Mesendoderm (in vitro differentiated cells): ENCODE data around the gene MAB21L4.

ENCODE experiments used
- DNase-seq: peaks from one replicate; pipeline ENCODE4 v3.0.0; 2013
- H2AK5ac ChIP-seq: 2 replicates; pipeline ENCODE4 v1.6.1; 2013; ENCODE audit warnings: low read length, inconsistent platforms
- H2BK120ac ChIP-seq: 2 replicates; pipeline ENCODE4 v1.6.1; 2013; ENCODE audit warnings: low read depth, mild to moderate bottlenecking, low read length, moderate library complexity, mixed read lengths
- H2BK15ac ChIP-seq: replicated peaks from 2 replicates; pipeline ENCODE4 v1.6.1; 2013; ENCODE audit warnings: low read depth, mild to moderate bottlenecking, moderate library complexity
- H2BK5ac ChIP-seq: 2 replicates; pipeline ENCODE4 v1.6.1; 2013; ENCODE audit warnings: low read length, inconsistent platforms
- H3K18ac ChIP-seq: 2 replicates; pipeline ENCODE4 v1.6.1; 2013; ENCODE audit warnings: mild to moderate bottlenecking, low read length, mixed read lengths
- H3K23ac ChIP-seq: one replicate; pipeline ENCODE4 v1.6.1; 2013; ENCODE audit warnings: low read length
- H3K27ac ChIP-seq: 2 replicates; pipeline ENCODE4 v1.5.1; 2013; ENCODE audit warnings: low read depth, mild to moderate bottlenecking, inconsistent platforms, low read length, moderate library complexity
- H3K27me3 ChIP-seq: 2 replicates; pipeline ENCODE4 v1.6.1; 2013; ENCODE audit warnings: low read length, control low read depth, mild to moderate bottlenecking, inconsistent platforms; ENCODE audit not compliant: insufficient read depth, poor library complexity
- H3K36me3 ChIP-seq: 2 replicates; pipeline ENCODE4 v1.6.1; 2013; ENCODE audit warnings: low read length, inconsistent platforms; ENCODE audit not compliant: control insufficient read depth, insufficient read depth
- H3K4ac ChIP-seq: one replicate; pipeline ENCODE4 v1.6.1; 2013; ENCODE audit warnings: low read depth, mild to moderate bottlenecking, low read length, moderate library complexity
- H3K4me1 ChIP-seq: 2 replicates; pipeline ENCODE4 v1.6.1; 2013; ENCODE audit warnings: low read depth, low read length, inconsistent platforms; ENCODE audit not compliant: control insufficient read depth
- H3K4me2 ChIP-seq: 2 replicates; pipeline ENCODE4 v1.6.1; 2013; ENCODE audit warnings: low read length
- H3K4me3 ChIP-seq: 2 replicates; pipeline ENCODE4 v1.5.1; 2013; ENCODE audit warnings: mild to moderate bottlenecking, low read length
- H3K56ac ChIP-seq: one replicate; pipeline ENCODE4 v1.6.1; 2013; ENCODE audit warnings: low read length
- H3K79me1 ChIP-seq: 2 replicates; pipeline ENCODE4 v1.6.1; 2013; ENCODE audit warnings: low read length, inconsistent platforms
- H3K79me2 ChIP-seq: 2 replicates; pipeline ENCODE4 v1.6.1; 2013; ENCODE audit warnings: mild to moderate bottlenecking, low read length; ENCODE audit not compliant: control insufficient read depth, insufficient read depth
- H3K9ac ChIP-seq: 2 replicates; pipeline ENCODE4 v1.6.1; 2013; ENCODE audit warnings: low read length, inconsistent platforms
- H4K5ac ChIP-seq: one replicate; pipeline ENCODE4 v1.6.1; 2013; ENCODE audit warnings: low read length
- H4K8ac ChIP-seq: one replicate; pipeline ENCODE4 v1.6.1; 2013; ENCODE audit warnings: low read depth, mild to moderate bottlenecking, control low read depth, low read length, moderate library complexity
- WGBS: extraction: QIAGEN DNeasy Blood & Tissue Kit; methylation state at CpG from one replicate; pipeline ENCODE4 v1.1.7; 2013; ENCODE audit warnings: low lambda C conversion rate, missing lambda C conversion rate; ENCODE audit not compliant: insufficient coverage; ENCODE audit errors: extremely low coverage; 5-methylcytosine and 5-hydroxymethylcytosine counted together

MAB21L4 gene

GRCh38 chr2:240921311-240921994 is 25.5 kb upstream of the MAB21L4 start:
- H3K79me2 ChIP-seq, result no peaks in the 10 kb centered on the region
- H2BK15ac ChIP-seq, result no peak overlapping the region
- H3K36me3 ChIP-seq, result no peaks in the 10 kb centered on the region
- H2AK5ac ChIP-seq, result no peak overlapping the region
- no CpG with 5 or more reads among the region's 13 CpGs for WGBS
- no peak overlapping the region for H2BK5ac ChIP-seq
- H3K18ac ChIP-seq, result no peak overlapping the region
- no peaks in the 10 kb centered on the region for H3K79me1 ChIP-seq
- no peak overlapping the region for H2BK120ac ChIP-seq
- H3K27ac ChIP-seq, result no peak overlapping the region
- no peak overlapping the region for H4K5ac ChIP-seq
- no peak overlapping the region for H3K4me3 ChIP-seq
- H3K23ac ChIP-seq, result no peak overlapping the region
- no peak overlapping the region for H3K9ac ChIP-seq
- no peak overlapping the region for H3K4ac ChIP-seq
- H4K8ac ChIP-seq, result no peak overlapping the region
- no peaks in the 10 kb centered on the region for H3K4me1 ChIP-seq
- no peak overlapping the region for H3K4me2 ChIP-seq
- no peak for DNase-seq
- no peak overlapping the region for H3K56ac ChIP-seq
- no peaks in the 10 kb centered on the region for H3K27me3 ChIP-seq

- Histone ChIP-seq H3K4me3 (no peak overlapping the region), H3K27ac (no peak overlapping the region), H3K4me2 (no peak overlapping the region), H3K4me1 (no peaks in the 10 kb centered on the region), H2BK15ac (no peak overlapping the region), H3K56ac (no peak overlapping the region), H4K5ac (no peak overlapping the region), H2BK120ac (no peak overlapping the region), H3K36me3 (no peaks in the 10 kb centered on the region), H2AK5ac (no peak overlapping the region), H4K8ac (no peak overlapping the region), H3K23ac (no peak overlapping the region), H3K18ac (no peak overlapping the region), H3K79me1 (no peaks in the 10 kb centered on the region), H3K9ac (no peak overlapping the region), H3K79me2 (no peaks in the 10 kb centered on the region), H3K27me3 (no peaks in the 10 kb centered on the region), H3K4ac (no peak overlapping the region), H2BK5ac (no peak overlapping the region)
- no CpG with 5 or more reads among the region's 4 CpGs for WGBS
- no peak for DNase-seq
These were observed 24.9 kb upstream of the MAB21L4 start for GRCh38 chr2:240920783-240921231.

- no peak overlapping the region for H3K9ac ChIP-seq
- H2AK5ac ChIP-seq, result no peak overlapping the region
- H4K8ac ChIP-seq, result no peak overlapping the region
- H3K79me1 ChIP-seq, result no peaks in the 10 kb centered on the region
- no peak overlapping the region for H3K4me3 ChIP-seq
- H3K4me1 ChIP-seq, result no peaks in the 10 kb centered on the region
- no peak overlapping the region for H2BK5ac ChIP-seq
- no peaks in the 10 kb centered on the region for H3K79me2 ChIP-seq
- no peak overlapping the region for H3K56ac ChIP-seq
- H3K4ac ChIP-seq, result no peak overlapping the region
- no peaks in the 10 kb centered on the region for H3K27me3 ChIP-seq
- H2BK15ac ChIP-seq, result no peak overlapping the region
- no peaks in the 10 kb centered on the region for H3K36me3 ChIP-seq
- H3K4me2 ChIP-seq, result no peak overlapping the region
- H3K23ac ChIP-seq, result no peak overlapping the region
- no CpG with 5 or more reads among the region's 31 CpGs for WGBS
- no peak overlapping the region for H3K18ac ChIP-seq
- DNase-seq, result no peak
- H4K5ac ChIP-seq, result no peak overlapping the region
- H3K27ac ChIP-seq, result no peak overlapping the region
- H2BK120ac ChIP-seq, result no peak overlapping the region
These were observed 24.1 kb upstream of the MAB21L4 start for GRCh38 chr2:240919786-240920782.

GRCh38 chr2:240919161-240919781 is 23.3 kb upstream of the MAB21L4 start:
- Histone ChIP-seq H3K27ac (no peak overlapping the region), H3K36me3 (no peaks in the 10 kb centered on the region), H3K23ac (no peak overlapping the region), H3K56ac (no peak overlapping the region), H3K79me1 (no peaks in the 10 kb centered on the region), H2BK120ac (no peak overlapping the region), H2AK5ac (no peak overlapping the region), H4K5ac (no peak overlapping the region), H3K4me3 (no peak overlapping the region), H2BK5ac (no peak overlapping the region), H3K4me1 (no peaks in the 10 kb centered on the region), H3K18ac (no peak overlapping the region), H4K8ac (no peak overlapping the region), H3K79me2 (no peaks in the 10 kb centered on the region), H3K4me2 (no peak overlapping the region), H3K27me3 (no peaks in the 10 kb centered on the region), H2BK15ac (no peak overlapping the region), H3K4ac (no peak overlapping the region), H3K9ac (no peak overlapping the region)
- WGBS, result no CpG with 5 or more reads among the region's 19 CpGs
- no peak for DNase-seq

GRCh38 chr2:240918258-240919091 is 22.5 kb upstream of the MAB21L4 start:
- no peaks in the 10 kb centered on the region for H3K4me1 ChIP-seq
- no peak for DNase-seq
- no peak overlapping the region for H3K9ac ChIP-seq
- H3K27me3 ChIP-seq, result no peaks in the 10 kb centered on the region
- no peaks in the 10 kb centered on the region for H3K36me3 ChIP-seq
- H3K79me2 ChIP-seq, result no peaks in the 10 kb centered on the region
- no peak overlapping the region for H2BK15ac ChIP-seq
- no peak overlapping the region for H2BK120ac ChIP-seq
- H3K4ac ChIP-seq, result no peak overlapping the region
- H2BK5ac ChIP-seq, result no peak overlapping the region
- no peak overlapping the region for H3K56ac ChIP-seq
- H3K23ac ChIP-seq, result no peak overlapping the region
- no peak overlapping the region for H4K8ac ChIP-seq
- no peak overlapping the region for H2AK5ac ChIP-seq
- no CpG with 5 or more reads among the region's 36 CpGs for WGBS
- H3K27ac ChIP-seq, result no peak overlapping the region
- no peak overlapping the region for H3K18ac ChIP-seq
- H3K79me1 ChIP-seq, result no peaks in the 10 kb centered on the region
- H4K5ac ChIP-seq, result no peak overlapping the region
- no peak overlapping the region for H3K4me2 ChIP-seq
- H3K4me3 ChIP-seq, result no peak overlapping the region
